GM21723 (cell line): Measurements from ENCODE around the gene TNFAIP3.
"Not testable (repeated sequence)": the region's sequence is repeated elsewhere in the genome, so short reads cannot be mapped to it uniquely, and the experiment has no call there.

Experiments
- ATAC-seq: cut with Tn5 transposase; IDR thresholded peaks from one replicate; pipeline ENCODE4 v1.9.1; 2021; ENCODE audit warnings: mild to moderate bottlenecking, moderate library complexity; ENCODE audit not compliant: unreplicated experiment

Gene TNFAIP3

GRCh38 chr6:137877113-137877512 lies 10.1 kb downstream of the TNFAIP3 start:
- ATAC-seq, result no peak

DNA sequence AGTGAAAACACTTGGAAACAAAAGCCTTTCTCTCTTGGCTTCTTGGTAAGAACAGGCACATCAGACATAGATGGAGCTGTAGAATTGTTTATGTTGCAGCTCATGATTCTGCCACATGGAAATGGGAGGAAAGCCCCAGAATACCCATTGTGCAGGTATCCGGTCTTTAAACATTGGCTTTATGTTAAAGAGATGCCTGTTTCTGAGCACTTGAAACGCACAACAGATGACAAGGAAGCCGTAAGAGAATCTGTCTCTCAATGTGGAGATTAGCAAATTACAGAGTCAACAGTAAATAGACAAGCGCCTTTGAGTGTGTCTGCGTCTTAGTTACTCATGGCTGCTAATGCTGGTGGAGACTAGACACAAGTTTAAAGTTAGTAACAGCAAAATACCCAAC lies 10.5 kb downstream of the TNFAIP3 start:
- no peak for ATAC-seq

GRCh38 chr6:137878029-137878428 lies 11.0 kb downstream of the TNFAIP3 start:
- ATAC-seq, result no peak

GRCh38 chr6:137878486-137879285 lies 11.6 kb downstream of the TNFAIP3 start:
- no peak for ATAC-seq

DNA sequence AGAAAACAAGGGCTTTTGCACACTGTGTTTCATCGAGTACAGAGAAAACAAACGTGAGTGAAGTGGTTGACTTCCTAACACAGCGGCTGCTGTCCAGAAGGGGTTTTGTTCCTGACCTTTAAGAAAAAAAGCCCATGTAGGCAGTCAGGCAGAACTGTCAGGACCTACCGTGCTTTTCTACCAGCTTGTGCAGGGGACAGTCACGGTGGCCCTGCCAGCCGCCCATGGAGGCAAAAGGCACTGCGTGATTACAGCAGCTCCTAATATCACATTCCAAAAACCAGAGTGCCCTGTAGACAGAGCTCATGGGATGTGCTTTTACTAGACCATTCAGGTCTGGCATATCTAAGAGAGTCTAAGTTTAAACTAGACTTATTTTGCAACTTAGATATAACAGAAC lies 12.2 kb downstream of the TNFAIP3 start:
- ATAC-seq, result no peak

DNA sequence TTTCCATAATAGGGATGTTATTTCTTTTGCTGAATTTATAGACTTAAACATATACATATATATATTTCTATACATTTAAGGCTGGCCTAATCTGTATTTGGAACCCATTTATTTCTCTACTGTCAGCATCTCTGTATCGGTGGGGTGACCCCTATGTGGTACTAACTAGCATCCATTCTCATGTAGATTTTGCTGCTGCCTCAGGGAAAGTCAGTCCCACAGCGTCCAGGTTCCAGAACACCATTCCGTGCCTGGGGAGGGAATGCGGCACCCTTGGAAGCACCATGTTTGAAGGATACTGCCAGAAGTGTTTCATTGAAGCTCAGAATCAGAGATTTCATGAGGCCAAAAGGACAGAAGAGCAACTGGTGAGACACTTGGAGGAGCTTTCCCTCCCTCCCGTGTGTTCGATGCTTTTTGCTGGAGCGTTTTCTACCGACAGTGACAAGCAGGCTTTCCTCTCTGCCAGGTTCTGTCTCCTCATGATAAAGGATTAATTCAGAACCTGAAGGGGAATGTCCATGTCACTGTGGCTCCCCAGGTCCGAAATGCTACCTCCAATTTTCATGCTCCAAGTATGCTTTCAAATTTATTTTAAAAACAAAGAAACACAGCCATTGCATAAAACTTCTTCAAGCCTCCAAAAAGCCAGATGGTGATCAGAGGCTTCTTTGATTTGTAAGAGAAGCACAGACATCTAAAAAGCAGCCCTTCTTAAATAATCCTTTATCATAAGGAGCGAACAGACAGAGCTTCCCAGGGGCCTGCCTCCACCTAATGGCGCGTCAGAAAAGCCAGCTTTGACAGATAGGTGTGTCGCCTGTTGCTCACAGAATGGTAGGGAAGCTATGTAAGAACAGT lies 13.1 kb downstream of the TNFAIP3 start:
- ATAC-seq, result no peak

GRCh38 chr6:137880746-137881521 lies 13.9 kb downstream of the TNFAIP3 start:
- no peak for ATAC-seq

DNA sequence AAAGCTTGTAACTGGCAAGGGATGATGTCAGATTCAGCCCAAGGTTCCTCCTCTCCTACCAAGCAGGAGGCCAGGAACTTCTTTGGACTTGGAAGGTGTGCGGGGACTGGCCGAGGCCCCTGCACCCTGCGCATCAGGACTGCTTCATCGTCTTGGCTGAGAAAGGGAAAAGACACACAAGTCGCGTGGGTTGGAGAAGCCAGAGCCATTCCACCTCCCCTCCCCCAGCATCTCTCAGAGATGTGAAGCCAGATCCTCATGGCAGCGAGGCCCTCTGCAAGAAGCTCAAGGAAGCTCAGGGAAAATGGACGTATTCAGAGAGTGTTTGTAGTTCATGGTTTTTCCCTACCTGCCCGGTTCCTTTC lies 14.4 kb downstream of the TNFAIP3 start:
- ATAC-seq, result no peak

GRCh38 chr6:137882225-137882961 lies 15.3 kb downstream of the TNFAIP3 start:
- no peak for ATAC-seq

DNA sequence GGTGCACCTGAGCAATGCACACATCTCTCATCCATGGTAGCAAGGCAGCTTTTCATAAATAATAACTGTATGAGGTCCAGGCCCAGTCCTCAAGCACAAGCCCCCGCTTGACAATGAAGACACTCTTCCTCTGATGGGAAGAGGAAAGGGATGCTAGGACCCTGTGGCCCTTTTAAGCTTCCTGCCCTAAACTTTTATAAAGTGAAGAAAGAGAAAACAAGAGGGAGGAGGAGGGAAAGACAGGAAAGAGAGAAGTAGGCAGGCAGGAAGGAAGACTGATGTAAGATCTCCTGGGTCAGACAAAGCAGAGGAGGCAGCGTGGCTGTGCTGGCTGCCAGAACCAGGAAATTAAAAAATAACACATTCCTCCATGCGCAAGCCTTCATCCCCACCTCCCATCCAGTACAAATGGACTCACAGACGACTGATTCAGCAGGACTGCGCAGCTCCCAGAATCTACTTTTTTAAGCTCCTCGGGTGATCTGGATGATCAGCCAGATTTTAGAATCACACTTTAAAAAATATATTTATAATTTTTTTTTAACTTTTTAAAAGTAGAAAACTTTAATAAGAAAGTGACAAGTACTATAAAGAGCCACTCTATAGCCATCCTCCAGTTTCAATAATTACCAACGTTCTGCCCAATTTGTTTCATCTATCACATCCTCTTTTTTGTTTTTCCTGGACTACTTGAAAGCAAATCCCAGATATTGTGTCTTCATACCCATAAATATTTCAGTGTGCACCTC lies 16.5 kb downstream of the TNFAIP3 start:
- peak; percentile 47 for ATAC-seq

DNA sequence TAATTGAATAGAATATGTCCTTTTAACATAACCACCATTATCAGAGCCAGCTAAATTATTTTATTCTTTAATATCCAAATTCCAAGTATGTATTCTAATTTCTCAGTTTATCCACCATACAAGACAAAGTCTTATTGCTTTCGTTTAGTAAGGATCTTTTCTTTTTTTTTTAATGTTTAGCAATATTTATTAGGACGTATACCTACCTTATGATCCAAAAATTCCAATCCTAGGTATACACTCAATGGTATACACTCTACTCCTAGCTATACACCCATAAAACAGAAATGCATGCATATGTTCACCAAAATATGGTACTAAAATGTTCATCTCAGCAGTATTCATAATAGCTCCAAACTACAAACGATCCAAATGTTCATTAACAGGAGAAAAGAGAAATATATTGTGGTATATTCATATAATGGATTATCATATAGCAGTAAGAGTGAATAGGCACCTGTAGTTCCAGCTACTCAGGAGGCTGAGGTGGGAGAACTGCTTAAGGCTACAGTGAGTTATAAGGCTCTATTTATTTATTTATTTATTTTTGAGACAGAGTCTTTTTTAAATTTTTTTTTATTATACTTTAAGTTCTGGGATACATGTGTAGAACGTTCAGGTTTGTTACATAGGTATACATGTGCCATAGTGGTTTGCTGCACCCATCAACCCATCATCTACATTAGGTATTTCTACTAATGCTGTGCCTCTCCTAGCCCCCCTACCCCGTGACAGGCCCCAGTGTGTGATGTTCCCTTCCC lies 17.3 kb downstream of the TNFAIP3 start:
- ATAC-seq, result peak; percentile 4

DNA sequence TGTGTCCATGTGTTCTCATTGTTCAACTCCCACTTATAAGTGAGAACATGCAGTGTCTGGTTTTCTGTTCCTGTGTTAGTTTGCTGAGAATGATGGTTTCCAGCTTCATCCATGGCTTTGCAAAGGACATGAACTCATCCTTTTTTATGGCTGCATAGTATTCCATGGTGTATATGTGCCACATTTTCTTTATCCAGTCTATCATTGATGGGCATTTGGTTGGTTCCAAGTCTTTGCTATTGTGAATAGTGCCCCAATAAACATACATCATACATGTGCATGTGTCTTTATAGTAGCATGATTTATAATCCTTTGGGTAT lies 17.8 kb downstream of the TNFAIP3 start:
- not testable (repeated sequence) for ATAC-seq

- ATAC-seq, result not testable (repeated sequence)
These were observed 19.2 kb downstream of the TNFAIP3 start for GRCh38 chr6:137886226-137886625.

- no peak for ATAC-seq
These were observed 24.0 kb downstream of the TNFAIP3 start for GRCh38 chr6:137890983-137891537.

GRCh38 chr6:137892271-137892708 lies 25.2 kb downstream of the TNFAIP3 start:
- no peak for ATAC-seq

GRCh38 chr6:137893181-137893580 lies 26.1 kb downstream of the TNFAIP3 start:
- ATAC-seq, result no peak

GRCh38 chr6:137893726-137894125 lies 26.7 kb downstream of the TNFAIP3 start:
- no peak for ATAC-seq

- ATAC-seq, result not testable (repeated sequence)
These were observed 27.3 kb downstream of the TNFAIP3 start for GRCh38 chr6:137894378-137894777.
